ENCODE measurements around the gene FCGR3A. TPM values are rescaled to one million over a fixed set of nuclear protein-coding genes. Genes with fewer than 3 reads are reported as not detected.
"Not testable (repeated sequence)": the region's sequence is repeated elsewhere in the genome, so short reads cannot be mapped to it uniquely, and the experiment has no call there.

Gene FCGR3A
- total RNA-seq, result not detected in 2 replicates

GRCh38 chr1:161549652-161550051 is at the start of gene FCGR3A:
Gene FCGR3A (minus strand): TSS chr1:161549818. CDS start chr1:161549736, 82 bp downstream.
- no peak for DNase-seq (ENCODE audit: low read depth, low spot score)

- not testable (repeated sequence) for DNase-seq (ENCODE audit: low read depth, low spot score)
These were observed 47.5 kb upstream of the FCGR3A start for GRCh38 chr1:161597077-161597476.

- DNase-seq (ENCODE audit: low read depth, low spot score), result not testable (repeated sequence)
These were observed 46.0 kb upstream of the FCGR3A start for GRCh38 chr1:161595583-161595982.

GRCh38 chr1:161595173-161595572 is 45.6 kb upstream of the FCGR3A start:
- DNase-seq (ENCODE audit: low read depth, low spot score), result not testable (repeated sequence)

GRCh38 chr1:161594269-161594984 is 44.8 kb upstream of the FCGR3A start:
- DNase-seq (ENCODE audit: low read depth, low spot score), result not testable (repeated sequence)

GRCh38 chr1:161593092-161593755 is 43.6 kb upstream of the FCGR3A start:
- DNase-seq (ENCODE audit: low read depth, low spot score), result not testable (repeated sequence)

GRCh38 chr1:161592586-161592985 is 43.0 kb upstream of the FCGR3A start:
- not testable (repeated sequence) for DNase-seq (ENCODE audit: low read depth, low spot score)

GRCh38 chr1:161589920-161590319 is 40.3 kb upstream of the FCGR3A start:
- DNase-seq (ENCODE audit: low read depth, low spot score), result not testable (repeated sequence)

- not testable (repeated sequence) for DNase-seq (ENCODE audit: low read depth, low spot score)
These were observed 39.7 kb upstream of the FCGR3A start for GRCh38 chr1:161589365-161589764.

GRCh38 chr1:161588596-161588995 is 39.0 kb upstream of the FCGR3A start:
- not testable (repeated sequence) for DNase-seq (ENCODE audit: low read depth, low spot score)

GRCh38 chr1:161582882-161583281 is 33.3 kb upstream of the FCGR3A start:
- not testable (repeated sequence) for DNase-seq (ENCODE audit: low read depth, low spot score)

GRCh38 chr1:161580879-161581537 is 31.4 kb upstream of the FCGR3A start:
- DNase-seq (ENCODE audit: low read depth, low spot score), result not testable (repeated sequence)

- not testable (repeated sequence) for DNase-seq (ENCODE audit: low read depth, low spot score)
These were observed 30.4 kb upstream of the FCGR3A start for GRCh38 chr1:161579856-161580507.

GRCh38 chr1:161576676-161577075 is 27.1 kb upstream of the FCGR3A start:
- not testable (repeated sequence) for DNase-seq (ENCODE audit: low read depth, low spot score)

- DNase-seq (ENCODE audit: low read depth, low spot score), result not testable (repeated sequence)
These were observed 22.1 kb upstream of the FCGR3A start for GRCh38 chr1:161571703-161572102.

GRCh38 chr1:161566602-161566960 is 17.0 kb upstream of the FCGR3A start:
- DNase-seq (ENCODE audit: low read depth, low spot score), result not testable (repeated sequence)

GRCh38 chr1:161563522-161563921 is 13.9 kb upstream of the FCGR3A start:
- DNase-seq (ENCODE audit: low read depth, low spot score), result not testable (repeated sequence)

- not testable (repeated sequence) for DNase-seq (ENCODE audit: low read depth, low spot score)
These were observed 12.8 kb upstream of the FCGR3A start for GRCh38 chr1:161562441-161562840.

GRCh38 chr1:161560960-161561715 is 11.5 kb upstream of the FCGR3A start:
- DNase-seq (ENCODE audit: low read depth, low spot score), result not testable (repeated sequence)

GRCh38 chr1:161557506-161558450 is 8.2 kb upstream of the FCGR3A start:
- DNase-seq (ENCODE audit: low read depth, low spot score), result not testable (repeated sequence)
